Activated T-cell treated with anti-CD3 and anti-CD28 coated beads, Interleukin-2, amount 50 U/mL, for 24 hours (primary cell): ENCODE measurements around the gene SPAG16.
"Not testable (repeated sequence)": the region's sequence is repeated elsewhere in the genome, so short reads cannot be mapped to it uniquely, and the experiment has no call there.

Experiments
- DNase-seq: peaks from one replicate; pipeline ENCODE4 v3.0.0-alpha.2; 2020
- H3K27ac Mint-ChIP-seq: 2 replicates; pipeline ENCODE4 v1.8.0; 2020; ENCODE audit warnings: mild to moderate bottlenecking, mixed read lengths
- H3K27me3 Mint-ChIP-seq: 2 replicates; pipeline ENCODE4 v1.8.0; 2020; ENCODE audit warnings: mixed read lengths
- H3K36me3 Mint-ChIP-seq: 2 replicates; pipeline ENCODE4 v1.8.0; 2020; ENCODE audit warnings: low read depth, mixed read lengths
- H3K4me1 Mint-ChIP-seq: 2 replicates; pipeline ENCODE4 v1.8.0; 2020; ENCODE audit warnings: low read depth, mixed read lengths
- H3K4me3 Mint-ChIP-seq: 2 replicates; pipeline ENCODE4 v1.8.0; 2020; ENCODE audit warnings: mild to moderate bottlenecking, moderate library complexity, mixed read lengths
- H3K9me3 Mint-ChIP-seq: 2 replicates; pipeline ENCODE4 v1.8.0; 2020; ENCODE audit warnings: mixed read lengths

Gene SPAG16

GRCh38 chr2:213627835-213628460, 343.7 kb downstream of the SPAG16 start:
- H3K36me3 Mint-ChIP-seq = no peaks in the 10 kb centered on the region
- H3K4me1 Mint-ChIP-seq = no peaks in the 10 kb centered on the region
- H3K27me3 Mint-ChIP-seq = no peaks in the 10 kb centered on the region
- peaks cover 13% of the 10 kb centered on the region for H3K9me3 Mint-ChIP-seq
- DNase-seq = no peak
- no peak overlapping the region for H3K4me3 Mint-ChIP-seq
- H3K27ac Mint-ChIP-seq = no peak overlapping the region

GRCh38 chr2:213640738-213641425, 356.6 kb downstream of the SPAG16 start:
- no peaks in the 10 kb centered on the region for H3K4me1 Mint-ChIP-seq
- no peak overlapping the region for H3K27ac Mint-ChIP-seq
- no peak for DNase-seq
- no peaks in the 10 kb centered on the region for H3K27me3 Mint-ChIP-seq
- no peak overlapping the region for H3K4me3 Mint-ChIP-seq
- H3K9me3 Mint-ChIP-seq = peaks cover under 1% of the 10 kb centered on the region
- no peaks in the 10 kb centered on the region for H3K36me3 Mint-ChIP-seq

DNA sequence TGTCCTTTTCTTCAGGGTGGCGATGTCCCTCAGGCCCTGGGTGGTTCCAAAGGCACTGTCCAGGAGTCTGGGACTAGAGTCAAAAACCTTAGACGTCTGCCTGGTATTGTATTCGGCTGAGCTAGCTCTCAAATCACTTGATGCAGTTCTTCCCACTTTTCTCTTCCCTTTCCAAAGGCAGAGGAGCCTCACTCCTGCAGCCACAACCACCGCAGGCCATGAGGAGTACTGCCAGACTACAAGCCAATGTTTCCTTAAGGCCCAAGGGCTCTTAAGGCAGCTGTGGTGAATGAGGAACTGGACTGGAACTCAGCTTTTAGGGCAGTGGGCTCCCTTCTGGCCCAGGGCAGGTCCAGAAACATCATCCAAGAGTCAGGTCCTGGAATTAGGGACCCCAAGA, 360.7 kb downstream of the SPAG16 start:
- Mint-ChIP-seq H3K27me3 (no peaks in the 10 kb centered on the region), H3K9me3 (no peaks in the 10 kb centered on the region)

DNA sequence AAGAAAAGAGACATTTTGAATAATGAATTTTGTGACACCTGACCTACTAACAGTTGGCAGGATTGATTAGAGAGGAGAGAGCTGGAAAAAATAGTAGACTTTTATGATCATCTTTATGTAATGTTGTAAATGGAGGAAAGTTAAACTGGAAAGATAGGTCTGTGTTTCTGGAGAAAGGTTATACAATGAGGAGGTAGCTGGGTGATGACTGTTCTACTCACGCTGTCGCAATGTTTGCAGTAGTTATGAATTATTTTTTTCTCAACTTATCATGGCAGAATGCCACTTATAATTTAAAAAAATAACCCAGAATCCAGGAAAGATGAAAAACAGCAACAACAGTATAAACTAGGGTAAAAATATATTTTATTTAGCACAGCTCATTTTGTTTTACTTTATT, 364.9 kb downstream of the SPAG16 start:
- Mint-ChIP-seq H3K27me3 (no peaks in the 10 kb centered on the region), H3K4me3 (no peak overlapping the region), H3K4me1 (no peaks in the 10 kb centered on the region), H3K9me3 (no peaks in the 10 kb centered on the region), H3K27ac (no peak overlapping the region), H3K36me3 (no peaks in the 10 kb centered on the region)
- no peak for DNase-seq

More for the DNA sequence above, 360.7 kb downstream of the SPAG16 start:
- DNase-seq = no peak
- Mint-ChIP-seq H3K27ac (no peak overlapping the region), H3K4me1 (no peaks in the 10 kb centered on the region), H3K4me3 (no peak overlapping the region), H3K36me3 (no peaks in the 10 kb centered on the region)

DNA sequence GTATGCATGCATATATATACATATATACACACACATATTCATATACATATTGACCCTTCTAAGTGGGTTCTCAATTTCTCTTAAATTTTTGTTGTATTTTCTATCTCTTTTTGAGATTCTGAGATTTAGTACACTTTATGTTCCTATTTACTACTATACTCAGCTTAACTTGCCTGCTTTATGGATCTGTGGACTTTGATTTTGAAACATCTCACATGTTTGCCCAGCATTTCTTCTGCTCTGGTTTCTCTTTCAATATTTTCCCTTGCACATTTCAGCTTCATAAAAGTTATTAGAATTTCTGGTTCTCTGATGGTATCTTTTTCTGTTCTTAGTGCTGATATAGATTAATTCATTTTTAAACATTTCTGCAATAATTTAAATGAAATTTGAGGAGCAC, 380.6 kb downstream of the SPAG16 start:
- no peak overlapping the region for H3K4me3 Mint-ChIP-seq
- no peak overlapping the region for H3K27ac Mint-ChIP-seq
- H3K36me3 Mint-ChIP-seq = no peaks in the 10 kb centered on the region
- no peak for DNase-seq
- H3K9me3 Mint-ChIP-seq = peaks cover 10% of the 10 kb centered on the region
- H3K4me1 Mint-ChIP-seq = no peaks in the 10 kb centered on the region
- no peaks in the 10 kb centered on the region for H3K27me3 Mint-ChIP-seq

DNA sequence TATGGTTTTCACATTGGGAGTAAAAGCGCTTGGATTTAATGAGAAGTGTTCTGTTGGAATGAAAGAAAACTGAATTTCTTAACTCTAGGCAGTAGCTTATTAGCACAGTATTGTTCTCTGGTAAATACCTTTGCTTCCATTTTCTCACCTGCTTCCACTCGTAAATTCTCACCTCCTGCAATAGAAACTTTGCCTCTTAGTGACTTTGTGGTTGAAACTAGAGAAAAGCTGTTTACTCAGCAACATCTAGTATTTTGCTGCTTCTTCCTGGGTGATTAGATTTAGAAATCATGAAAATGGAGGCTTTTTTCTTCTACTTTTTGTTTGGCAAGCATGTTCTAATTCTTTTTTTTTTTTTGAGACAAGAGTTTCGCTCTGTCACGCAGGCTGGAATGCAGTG, 385.4 kb downstream of the SPAG16 start:
- DNase-seq = no peak
- Mint-ChIP-seq H3K4me3 (no peak overlapping the region), H3K36me3 (no peaks in the 10 kb centered on the region), H3K27ac (no peak overlapping the region), H3K4me1 (no peaks in the 10 kb centered on the region), H3K27me3 (no peaks in the 10 kb centered on the region), H3K9me3 (peaks cover 11% of the 10 kb centered on the region)

- no peak overlapping the region for H3K4me3 Mint-ChIP-seq
- H3K9me3 Mint-ChIP-seq = peaks cover 2% of the 10 kb centered on the region
- H3K4me1 Mint-ChIP-seq = no peaks in the 10 kb centered on the region
- no peak for DNase-seq
- no peaks in the 10 kb centered on the region for H3K27me3 Mint-ChIP-seq
- no peaks in the 10 kb centered on the region for H3K36me3 Mint-ChIP-seq
- H3K27ac Mint-ChIP-seq = no peak overlapping the region
Measured at GRCh38 chr2:213678437-213679218, 394.4 kb downstream of the SPAG16 start.

DNA sequence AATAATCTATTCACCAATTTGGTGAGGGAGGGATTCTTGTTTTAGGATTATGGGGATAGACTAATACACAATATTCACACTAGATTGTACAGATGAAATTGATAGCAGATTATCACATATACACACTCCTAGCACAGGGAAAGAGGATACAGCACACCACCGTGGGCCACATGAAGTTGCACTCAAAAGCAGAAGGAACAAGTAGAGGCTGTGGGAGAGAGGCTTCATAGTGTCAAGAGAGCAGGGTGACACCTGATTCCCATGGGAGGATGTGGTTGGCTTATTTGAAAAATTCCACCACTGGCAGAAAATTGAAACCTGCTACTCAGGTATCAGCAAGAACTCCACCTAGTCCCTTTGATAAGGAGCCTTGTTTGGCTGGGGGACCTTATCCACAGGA, 395.6 kb downstream of the SPAG16 start:
- no peaks in the 10 kb centered on the region for H3K36me3 Mint-ChIP-seq
- H3K4me1 Mint-ChIP-seq = no peaks in the 10 kb centered on the region
- peaks cover 2% of the 10 kb centered on the region for H3K9me3 Mint-ChIP-seq
- H3K27me3 Mint-ChIP-seq = no peaks in the 10 kb centered on the region
- no peak overlapping the region for H3K27ac Mint-ChIP-seq
- no peak for DNase-seq
- H3K4me3 Mint-ChIP-seq = no peak overlapping the region

- Mint-ChIP-seq H3K9me3 (peaks cover 2% of the 10 kb centered on the region), H3K27ac (no peak overlapping the region), H3K36me3 (no peaks in the 10 kb centered on the region), H3K4me1 (no peaks in the 10 kb centered on the region), H3K4me3 (no peak overlapping the region), H3K27me3 (no peaks in the 10 kb centered on the region)
- no peak for DNase-seq
Measured at GRCh38 chr2:213682276-213682675, 398.0 kb downstream of the SPAG16 start.

GRCh38 chr2:213688133-213688532, 403.9 kb downstream of the SPAG16 start:
- H3K4me1 Mint-ChIP-seq = no peaks in the 10 kb centered on the region
- H3K27ac Mint-ChIP-seq = no peak overlapping the region
- no peaks in the 10 kb centered on the region for H3K27me3 Mint-ChIP-seq
- no peaks in the 10 kb centered on the region for H3K36me3 Mint-ChIP-seq
- no peak overlapping the region for H3K4me3 Mint-ChIP-seq
- H3K9me3 Mint-ChIP-seq = no peaks in the 10 kb centered on the region
- DNase-seq = no peak

DNA sequence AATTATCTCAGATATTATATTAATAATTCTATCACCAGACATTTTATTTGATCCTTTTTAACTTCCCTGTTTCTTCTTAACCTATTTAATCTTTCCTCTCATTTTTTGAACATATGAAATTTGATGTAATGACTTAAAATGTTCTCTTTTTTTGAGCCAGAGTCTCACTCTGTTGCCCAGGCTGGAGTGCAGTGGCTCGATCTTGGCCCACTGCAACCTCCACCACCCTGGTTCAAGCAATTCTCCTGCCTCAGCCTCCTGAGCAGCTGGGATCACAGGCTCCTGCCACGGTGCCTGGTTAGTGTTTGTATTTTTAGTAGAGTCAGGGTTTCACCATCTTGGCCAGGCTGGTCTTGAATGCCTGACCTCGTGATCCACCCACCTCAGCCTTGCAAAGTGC, 404.6 kb downstream of the SPAG16 start:
- not testable (repeated sequence) for H3K9me3 Mint-ChIP-seq, H3K4me1 Mint-ChIP-seq

DNA sequence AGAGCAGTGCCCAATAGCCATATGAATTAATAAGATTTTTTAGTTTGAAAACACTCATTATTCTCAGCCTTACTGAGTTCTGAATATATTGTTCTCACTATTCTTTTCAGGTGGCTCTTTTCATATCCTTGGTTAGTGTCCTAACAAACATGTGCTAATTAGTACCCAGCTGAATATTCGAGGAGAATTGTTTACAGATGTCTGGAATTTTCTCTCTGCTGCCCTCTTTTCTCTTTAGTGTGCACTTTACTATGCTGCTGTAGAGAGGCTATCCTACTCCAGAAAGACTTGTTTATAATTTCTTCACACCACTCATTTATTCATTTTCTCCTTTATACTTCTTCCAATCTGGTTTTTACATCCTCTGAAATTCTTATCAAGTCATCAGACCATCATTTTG, 405.3 kb downstream of the SPAG16 start:
- no peaks in the 10 kb centered on the region for H3K36me3 Mint-ChIP-seq
- H3K4me3 Mint-ChIP-seq = no peak overlapping the region
- no peak overlapping the region for H3K27ac Mint-ChIP-seq
- DNase-seq = no peak
- H3K4me1 Mint-ChIP-seq = no peaks in the 10 kb centered on the region
- H3K27me3 Mint-ChIP-seq = no peaks in the 10 kb centered on the region
- no peaks in the 10 kb centered on the region for H3K9me3 Mint-ChIP-seq

More for the DNA sequence above, 404.6 kb downstream of the SPAG16 start:
- not testable (repeated sequence) for H3K36me3 Mint-ChIP-seq, H3K4me3 Mint-ChIP-seq, H3K27ac Mint-ChIP-seq, DNase-seq, H3K27me3 Mint-ChIP-seq

GRCh38 chr2:213691351-213691750, 407.1 kb downstream of the SPAG16 start:
- Mint-ChIP-seq H3K27ac (no peak overlapping the region), H3K4me1 (no peaks in the 10 kb centered on the region)

DNA sequence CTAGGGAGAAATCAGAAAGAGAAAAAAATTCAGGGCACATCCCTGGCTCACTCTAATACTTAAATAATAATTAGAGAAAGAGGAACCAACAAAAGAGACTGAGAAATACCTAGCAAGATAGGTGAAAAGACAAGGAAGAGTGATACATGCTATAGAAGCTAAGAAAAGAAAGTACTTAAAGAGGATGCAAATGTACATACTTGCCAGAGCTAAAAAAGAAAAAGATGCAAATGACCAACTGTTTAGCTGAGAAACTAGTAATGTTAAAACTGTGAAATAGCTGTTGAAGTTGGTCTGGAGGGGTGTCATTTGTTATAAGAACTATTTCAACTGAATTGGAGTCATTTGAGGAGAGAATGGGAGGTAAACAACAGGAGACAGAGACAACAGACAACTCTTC, 412.2 kb downstream of the SPAG16 start:
- no peaks in the 10 kb centered on the region for H3K9me3 Mint-ChIP-seq
- no peak overlapping the region for H3K4me3 Mint-ChIP-seq
- H3K27ac Mint-ChIP-seq = no peak overlapping the region
- no peaks in the 10 kb centered on the region for H3K36me3 Mint-ChIP-seq
- DNase-seq = no peak
- H3K27me3 Mint-ChIP-seq = no peaks in the 10 kb centered on the region
- no peaks in the 10 kb centered on the region for H3K4me1 Mint-ChIP-seq

More at GRCh38 chr2:213691351-213691750, 407.1 kb downstream of the SPAG16 start:
- Mint-ChIP-seq H3K9me3 (no peaks in the 10 kb centered on the region), H3K27me3 (no peaks in the 10 kb centered on the region), H3K36me3 (no peaks in the 10 kb centered on the region), H3K4me3 (no peak overlapping the region)
- no peak for DNase-seq

DNA sequence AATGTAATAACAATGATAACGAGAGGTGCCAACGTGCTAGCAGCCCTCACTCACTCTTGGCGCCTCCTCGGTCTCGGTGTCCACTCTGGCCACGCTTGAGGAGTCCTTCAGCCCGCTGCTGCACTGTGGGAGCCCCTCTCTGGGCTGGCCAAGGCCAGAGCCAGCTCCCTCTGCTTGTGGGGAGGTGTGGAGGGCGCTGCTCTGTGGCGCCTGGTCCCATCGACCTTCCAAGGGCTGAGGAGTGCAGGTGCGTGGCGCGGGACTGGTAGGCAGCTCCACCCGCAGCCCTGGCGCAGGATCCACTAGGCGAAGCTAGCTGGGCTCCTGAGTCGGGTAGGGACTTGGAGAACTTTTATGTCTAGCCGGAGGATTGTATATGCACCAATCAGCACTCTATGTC, 417.1 kb downstream of the SPAG16 start:
- not testable (repeated sequence) for H3K4me1 Mint-ChIP-seq, H3K4me3 Mint-ChIP-seq, H3K27ac Mint-ChIP-seq, H3K9me3 Mint-ChIP-seq, DNase-seq, H3K27me3 Mint-ChIP-seq, H3K36me3 Mint-ChIP-seq
